Aorta (tissue), 5 donors: Measurements from ENCODE around the gene PRM3. TPM values are rescaled to one million over a fixed set of nuclear protein-coding genes. Genes with fewer than 3 reads are reported as not detected.
"Not testable (repeated sequence)": the region's sequence is repeated elsewhere in the genome, so short reads cannot be mapped to it uniquely, and the experiment has no call there.

ENCODE experiments used
- ATAC-seq: fragments of 200-7000 bp; cut with Tn5 transposase; one replicate; pipeline ENCODE4 v1.9.1; 2022; ENCODE audit warnings: moderate library complexity; ENCODE audit not compliant: low FRiP score
- DNase-seq, 2 donors: peaks; one replicate each; pipeline ENCODE4 v3.0.0-alpha.2; 2020
- H3K27ac ChIP-seq, 2 donors: one replicate each; pipeline ENCODE4 v1.5.1; 2013; ENCODE audit warnings: low read length in 2 of 2, mild to moderate bottlenecking in 2 of 2, moderate library complexity in 2 of 2, control low read depth in 1 of 2, inconsistent platforms in 1 of 2, low read depth in 1 of 2
- H3K27me3 ChIP-seq, 2 donors: one replicate each; pipeline ENCODE4 v1.6.1; 2013; ENCODE audit warnings: control low read depth in 1 of 2, low read length in 1 of 2, mild to moderate bottlenecking in 1 of 2, moderate library complexity in 1 of 2; ENCODE audit not compliant: insufficient read depth in 2 of 2, control insufficient read depth in 1 of 2
- H3K36me3 ChIP-seq, 2 donors: one replicate each; pipeline ENCODE4 v1.6.1; 2013; ENCODE audit warnings: control low read depth in 1 of 2, low read length in 1 of 2, mild to moderate bottlenecking in 1 of 2; ENCODE audit not compliant: insufficient read depth in 2 of 2, control insufficient read depth in 1 of 2
- H3K4me1 ChIP-seq, 2 donors: one replicate each; pipeline ENCODE4 v1.6.1; 2013; ENCODE audit warnings: low read length in 2 of 2, control low read depth in 1 of 2, mild to moderate bottlenecking in 1 of 2, moderate library complexity in 1 of 2; ENCODE audit not compliant: insufficient read depth in 2 of 2, control insufficient read depth in 1 of 2
- H3K4me3 ChIP-seq, 2 donors: one replicate each; pipeline ENCODE4 v1.5.1; 2013; ENCODE audit warnings: low read length in 2 of 2, control low read depth in 1 of 2, mild to moderate bottlenecking in 1 of 2
- H3K9me3 ChIP-seq: one replicate; pipeline ENCODE4 v1.6.1; 2013; ENCODE audit warnings: mild to moderate bottlenecking, low read length; ENCODE audit not compliant: control insufficient read depth
- WGBS, 2 donors: extraction: QIAGEN DNeasy Blood & Tissue Kit; methylation state at CpG; one replicate each; pipeline ENCODE4 v1.1.7; 2013; 5-methylcytosine and 5-hydroxymethylcytosine counted together
- intact Hi-C, 2 donors: fragments of 100-400 bp; cut with DNase I; formaldehyde crosslinking; loops; one replicate each; pipeline versions ENCODE4 v1.14.2 to v1.15.0; 2022
- polyA plus RNA-seq, 2 donors: library from polyadenylated mRNA; stranded (reverse); fragments of 200-250 nt; gene quantifications; one replicate each; pipeline ENCODE4 v1.2.3, GENCODE V29; 2013
- total RNA-seq, 2 donors: library from RNA; stranded (reverse); fragmentation: NEBNext Ultra II Directional; extraction: Animal tissue kit (Norgen Biotek cat#: 25700); gene quantifications; one replicate each; pipeline ENCODE4 v1.2.1, GENCODE V29; 2021
- donor health status: healthy with polysubstance abuse.
- donor health status: Bipolar disorder and iron deficiency.
- donor health status: DM: no; HTN: no; CAD: no.
- donor health status: DM: no; HTN: no; CAD: no.
- donor health status: DM: yes; HTN: yes; CAD: no.

PRM3 gene
- total and polyA plus RNA-seq, 4 donors = not detected

GRCh38 chr16:11290102-11290893 is 16.9 kb upstream of the PRM3 start:
- no peak overlapping the region for H3K27ac ChIP-seq
- no peaks in the 10 kb centered on the region for H3K9me3 ChIP-seq
- H3K27me3 ChIP-seq = no peaks in the 10 kb centered on the region
- H3K36me3 ChIP-seq = no peaks in the 10 kb centered on the region
- H3K4me1 ChIP-seq = no peaks in the 10 kb centered on the region
- ATAC-seq = no peak
- 96 to 97% methylated on average over 8 of the region's 8 CpGs for WGBS, 2 donors
- intact Hi-C loops = no loop called here
- no peak overlapping the region for H3K4me3 ChIP-seq
- no peak for DNase-seq

GRCh38 chr16:11289696-11290095 is 16.3 kb upstream of the PRM3 start:
- WGBS, 2 donors = 91 to 93% methylated on average over 4 of the region's 4 CpGs
- H3K4me3 ChIP-seq, DNase-seq, ATAC-seq, H3K36me3 ChIP-seq, H3K4me1 ChIP-seq, H3K9me3 ChIP-seq, intact Hi-C loops, H3K27ac ChIP-seq, H3K27me3 ChIP-seq: not testable (repeated sequence)

- no peaks in the 10 kb centered on the region for H3K9me3 ChIP-seq
- no peak overlapping the region for H3K4me3 ChIP-seq
- no peaks in the 10 kb centered on the region for H3K27me3 ChIP-seq
- no peaks in the 10 kb centered on the region for H3K4me1 ChIP-seq
- no peak overlapping the region for H3K27ac ChIP-seq
- DNase-seq (no peak), ATAC-seq (no peak)
- 99 to 100% methylated on average over 2 of the region's 2 CpGs for WGBS, 2 donors
- H3K36me3 ChIP-seq = no peaks in the 10 kb centered on the region
- intact Hi-C loops = no loop called here
Observed at GRCh38 chr16:11289202-11289601, 15.8 kb upstream of the PRM3 start.

GRCh38 chr16:11285842-11286241 is 12.4 kb upstream of the PRM3 start:
- WGBS, 2 donors = 89 to 90% methylated on average over 2 of the region's 2 CpGs
- Histone ChIP-seq H3K4me3 (no peak overlapping the region), H3K36me3 (no peaks in the 10 kb centered on the region), H3K4me1 (no peaks in the 10 kb centered on the region), H3K9me3 (no peaks in the 10 kb centered on the region), H3K27me3 (no peaks in the 10 kb centered on the region), H3K27ac (no peak overlapping the region)
- no peak for DNase-seq
- intact Hi-C loops = no loop called here
- ATAC-seq = no peak

- Histone ChIP-seq H3K36me3 (no peaks in the 10 kb centered on the region), H3K27me3 (no peaks in the 10 kb centered on the region), H3K27ac (no peak overlapping the region), H3K9me3 (no peaks in the 10 kb centered on the region), H3K4me1 (no peaks in the 10 kb centered on the region), H3K4me3 (no peak overlapping the region)
- peak in 1 of 2 donors; percentile 52 for DNase-seq
- intact Hi-C loops = no loop called here
- no peak for ATAC-seq
- WGBS, 2 donors = 50 to 51% methylated on average over 4 of the region's 4 CpGs
Observed at GRCh38 chr16:11283820-11284248, 10.4 kb upstream of the PRM3 start.

- Histone ChIP-seq H3K9me3 (no peaks in the 10 kb centered on the region), H3K27ac (no peak within 1 kb of the TSS), H3K4me3 (no peak within 1 kb of the TSS), H3K27me3 (no peaks in the 10 kb centered on the region), H3K36me3 (no peaks in the 10 kb centered on the region), H3K4me1 (no peaks in the 10 kb centered on the region)
- intact Hi-C loops = no loop called here
- WGBS, 2 donors = 85 to 86% methylated on average over 22 to 25 of the region's 25 CpGs
- DNase-seq (no peak), ATAC-seq (no peak)
Observed at GRCh38 chr16:11280616-11281522, 7.4 kb upstream of the PRM3 start, which contains the start of gene PRM1. PRM1 (minus strand) TSS chr16:11281330; CDS start chr16:11281238, 92 bp downstream.

GRCh38 chr16:11278681-11279628 is 5.5 kb upstream of the PRM3 start:
- 88 to 89% methylated on average over 7 of the region's 7 CpGs for WGBS, 2 donors
- DNase-seq (no peak), ATAC-seq (no peak)
- H3K36me3 ChIP-seq = no peaks in the 10 kb centered on the region
- H3K27me3 ChIP-seq = no peaks in the 10 kb centered on the region
- H3K9me3 ChIP-seq = no peaks in the 10 kb centered on the region
- H3K4me3 ChIP-seq = no peak overlapping the region
- no peaks in the 10 kb centered on the region for H3K4me1 ChIP-seq
- intact Hi-C loops = no loop called here
- H3K27ac ChIP-seq = no peak overlapping the region

- Histone ChIP-seq H3K9me3 (no peaks in the 10 kb centered on the region), H3K27ac (no peak overlapping the region), H3K36me3 (no peaks in the 10 kb centered on the region), H3K27me3 (no peaks in the 10 kb centered on the region), H3K4me1 (no peaks in the 10 kb centered on the region), H3K4me3 (no peak overlapping the region)
- no peak for ATAC-seq
- intact Hi-C loops = no loop called here
- no peak for DNase-seq
- 96% methylated on average over 12 of the region's 12 CpGs for WGBS, 2 donors
Observed at GRCh38 chr16:11277607-11278337, 4.3 kb upstream of the PRM3 start.
